ENCODE data around the gene ZSWIM4. TPM values are rescaled to one million over a fixed set of nuclear protein-coding genes. Genes with fewer than 3 reads are reported as not detected.

The ZSWIM4 gene
- polyA plus RNA-seq, 1 donor from 2014 or later: 4.7 TPM

DNA sequence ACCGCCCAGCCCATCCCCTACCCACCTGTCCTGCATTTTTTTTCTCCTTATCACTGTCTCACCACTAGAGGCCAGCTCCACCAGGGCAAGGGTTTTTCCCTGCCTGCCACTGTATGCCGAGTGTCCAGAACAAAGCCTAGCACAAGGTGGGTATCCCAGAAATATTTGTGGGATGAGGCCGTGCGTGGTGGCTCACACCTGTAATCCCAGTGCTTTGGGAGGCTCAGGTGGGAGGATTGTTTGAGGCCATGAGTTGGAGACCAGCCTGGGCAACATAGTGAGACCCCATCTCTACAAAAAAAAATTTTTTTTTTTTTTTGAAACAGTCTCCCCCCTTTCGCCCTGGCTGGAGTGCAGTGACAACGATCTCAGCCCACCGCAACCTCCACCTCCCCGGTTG lies 33.8 kb upstream of the ZSWIM4 start:
- H3K4me3 ChIP-seq (ENCODE audit: low read length): no peak overlapping the region
- H3F3A ChIP-seq (ENCODE audit: insufficient read depth, low read length, poor library complexity, severe bottlenecking): peaks cover 4% of the 10 kb centered on the region
- no peak overlapping the region for H3K4me2 ChIP-seq (ENCODE audit: low read length)
- no peaks in the 10 kb centered on the region for H3K36me3 ChIP-seq (ENCODE audit: insufficient read depth, low read length)
- TF ChIP-seq MXI1 (conservative IDR thresholded peaks at IDR 0.05; ENCODE audit: poor library complexity, severe bottlenecking): no peak
- TF ChIP-seq TAF1 (IDR thresholded peaks at IDR 0.05; ENCODE audit: low read depth): no peak
- TF ChIP-seq EZH2 (IDR thresholded peaks at IDR 0.05; ENCODE audit: borderline replicate concordance, insufficient read depth, low read length, poor library complexity, severe bottlenecking): no peak
- no peak for TF ChIP-seq RAD21 (conservative IDR thresholded peaks at IDR 0.05)
- TF ChIP-seq, protein P1, sequence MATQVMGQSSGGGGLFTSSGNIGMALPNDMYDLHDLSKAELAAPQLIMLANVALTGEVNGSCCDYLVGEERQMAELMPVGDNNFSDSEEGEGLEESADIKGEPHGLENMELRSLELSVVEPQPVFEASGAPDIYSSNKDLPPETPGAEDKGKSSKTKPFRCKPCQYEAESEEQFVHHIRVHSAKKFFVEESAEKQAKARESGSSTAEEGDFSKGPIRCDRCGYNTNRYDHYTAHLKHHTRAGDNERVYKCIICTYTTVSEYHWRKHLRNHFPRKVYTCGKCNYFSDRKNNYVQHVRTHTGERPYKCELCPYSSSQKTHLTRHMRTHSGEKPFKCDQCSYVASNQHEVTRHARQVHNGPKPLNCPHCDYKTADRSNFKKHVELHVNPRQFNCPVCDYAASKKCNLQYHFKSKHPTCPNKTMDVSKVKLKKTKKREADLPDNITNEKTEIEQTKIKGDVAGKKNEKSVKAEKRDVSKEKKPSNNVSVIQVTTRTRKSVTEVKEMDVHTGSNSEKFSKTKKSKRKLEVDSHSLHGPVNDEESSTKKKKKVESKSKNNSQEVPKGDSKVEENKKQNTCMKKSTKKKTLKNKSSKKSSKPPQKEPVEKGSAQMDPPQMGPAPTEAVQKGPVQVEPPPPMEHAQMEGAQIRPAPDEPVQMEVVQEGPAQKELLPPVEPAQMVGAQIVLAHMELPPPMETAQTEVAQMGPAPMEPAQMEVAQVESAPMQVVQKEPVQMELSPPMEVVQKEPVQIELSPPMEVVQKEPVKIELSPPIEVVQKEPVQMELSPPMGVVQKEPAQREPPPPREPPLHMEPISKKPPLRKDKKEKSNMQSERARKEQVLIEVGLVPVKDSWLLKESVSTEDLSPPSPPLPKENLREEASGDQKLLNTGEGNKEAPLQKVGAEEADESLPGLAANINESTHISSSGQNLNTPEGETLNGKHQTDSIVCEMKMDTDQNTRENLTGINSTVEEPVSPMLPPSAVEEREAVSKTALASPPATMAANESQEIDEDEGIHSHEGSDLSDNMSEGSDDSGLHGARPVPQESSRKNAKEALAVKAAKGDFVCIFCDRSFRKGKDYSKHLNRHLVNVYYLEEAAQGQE (IDR thresholded peaks at IDR 0.05; ENCODE audit: borderline replicate concordance): no peak
- TF ChIP-seq, protein P2, sequence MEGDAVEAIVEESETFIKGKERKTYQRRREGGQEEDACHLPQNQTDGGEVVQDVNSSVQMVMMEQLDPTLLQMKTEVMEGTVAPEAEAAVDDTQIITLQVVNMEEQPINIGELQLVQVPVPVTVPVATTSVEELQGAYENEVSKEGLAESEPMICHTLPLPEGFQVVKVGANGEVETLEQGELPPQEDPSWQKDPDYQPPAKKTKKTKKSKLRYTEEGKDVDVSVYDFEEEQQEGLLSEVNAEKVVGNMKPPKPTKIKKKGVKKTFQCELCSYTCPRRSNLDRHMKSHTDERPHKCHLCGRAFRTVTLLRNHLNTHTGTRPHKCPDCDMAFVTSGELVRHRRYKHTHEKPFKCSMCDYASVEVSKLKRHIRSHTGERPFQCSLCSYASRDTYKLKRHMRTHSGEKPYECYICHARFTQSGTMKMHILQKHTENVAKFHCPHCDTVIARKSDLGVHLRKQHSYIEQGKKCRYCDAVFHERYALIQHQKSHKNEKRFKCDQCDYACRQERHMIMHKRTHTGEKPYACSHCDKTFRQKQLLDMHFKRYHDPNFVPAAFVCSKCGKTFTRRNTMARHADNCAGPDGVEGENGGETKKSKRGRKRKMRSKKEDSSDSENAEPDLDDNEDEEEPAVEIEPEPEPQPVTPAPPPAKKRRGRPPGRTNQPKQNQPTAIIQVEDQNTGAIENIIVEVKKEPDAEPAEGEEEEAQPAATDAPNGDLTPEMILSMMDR (IDR thresholded peaks at IDR 0.05; ENCODE audit: poor library complexity, severe bottlenecking): no peak
- TF ChIP-seq EP300 (conservative IDR thresholded peaks at IDR 0.05; ENCODE audit: poor library complexity, severe bottlenecking): no peak
- no peak for TF ChIP-seq SMC3 (conservative IDR thresholded peaks at IDR 0.05; ENCODE audit: poor library complexity)
- no peak for TF ChIP-seq POLR2AphosphoS5 (IDR thresholded peaks at IDR 0.05)
- H3K27ac ChIP-seq (ENCODE audit: low read length): no peak overlapping the region
- no peaks in the 10 kb centered on the region for H3K9me3 ChIP-seq (ENCODE audit: low read length)
- no peaks in the 10 kb centered on the region for H3K9me2 ChIP-seq (ENCODE audit: insufficient read depth, low read length)
- no peak overlapping the region for H2AFZ ChIP-seq (ENCODE audit: low read depth, low read length)
- H3K79me2 ChIP-seq (replicated peaks; ENCODE audit: insufficient read depth, low read length): no peaks in the 10 kb centered on the region
- H3K9ac ChIP-seq (ENCODE audit: low read length): no peak overlapping the region
- H3K27me3 ChIP-seq (ENCODE audit: insufficient read depth, low read depth, low read length): no peaks in the 10 kb centered on the region
- H4K20me1 ChIP-seq (ENCODE audit: insufficient read depth): no peaks in the 10 kb centered on the region

DNA sequence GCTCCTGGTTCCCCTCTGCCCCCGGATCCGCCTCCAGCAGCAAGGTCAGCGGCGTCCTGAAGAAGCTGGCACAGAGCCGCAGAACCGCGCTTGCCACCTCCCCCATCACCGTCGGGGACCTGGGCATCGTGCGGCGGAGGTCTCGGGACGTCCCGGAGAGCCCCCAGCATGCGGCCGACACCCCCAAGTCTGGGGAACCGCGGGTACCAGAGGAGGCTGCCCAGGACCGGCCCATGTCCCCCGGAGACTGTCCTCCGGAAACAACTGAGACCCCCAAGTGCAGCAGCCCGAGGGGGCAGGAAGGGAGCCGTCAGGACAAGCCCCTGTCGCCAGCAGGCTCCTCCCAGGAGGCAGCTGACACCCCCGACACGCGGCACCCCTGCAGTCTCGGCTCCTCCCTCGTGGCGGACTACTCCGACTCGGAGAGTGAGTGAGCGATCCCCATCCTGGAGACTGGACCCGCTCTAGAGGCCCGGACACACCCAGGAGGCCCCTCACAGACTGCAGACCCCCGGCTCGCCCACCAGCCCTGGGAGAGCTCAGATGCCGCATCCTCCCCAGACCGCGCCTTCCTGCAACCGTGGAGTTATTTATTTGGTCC lies 32.5 kb upstream of the ZSWIM4 start:
- no peak overlapping the region for H3K9ac ChIP-seq (ENCODE audit: low read length)
- TF ChIP-seq, protein P1 (IDR thresholded peaks at IDR 0.05; ENCODE audit: borderline replicate concordance): no peak
- TF ChIP-seq, protein P2 (IDR thresholded peaks at IDR 0.05; ENCODE audit: poor library complexity, severe bottlenecking): no peak
- no peak for TF ChIP-seq EP300 (conservative IDR thresholded peaks at IDR 0.05; ENCODE audit: poor library complexity, severe bottlenecking)
- no peak overlapping the region for H2AFZ ChIP-seq (ENCODE audit: low read depth, low read length)
- no peaks in the 10 kb centered on the region for H3K36me3 ChIP-seq (ENCODE audit: insufficient read depth, low read length)
- no peaks in the 10 kb centered on the region for H3K27me3 ChIP-seq (ENCODE audit: insufficient read depth, low read depth, low read length)
- H3K4me3 ChIP-seq (ENCODE audit: low read length): no peak overlapping the region
- no peak overlapping the region for H3K4me2 ChIP-seq (ENCODE audit: low read length)
- no peaks in the 10 kb centered on the region for H4K20me1 ChIP-seq (ENCODE audit: insufficient read depth)
- no peak overlapping the region for H3K27ac ChIP-seq (ENCODE audit: low read length)
- no peaks in the 10 kb centered on the region for H3K9me2 ChIP-seq (ENCODE audit: insufficient read depth, low read length)
- H3F3A ChIP-seq (ENCODE audit: insufficient read depth, low read length, poor library complexity, severe bottlenecking): peaks cover 4% of the 10 kb centered on the region
- H3K79me2 ChIP-seq (replicated peaks; ENCODE audit: insufficient read depth, low read length): no peaks in the 10 kb centered on the region
- no peaks in the 10 kb centered on the region for H3K9me3 ChIP-seq (ENCODE audit: low read length)

Data from neural cell (in vitro differentiated cells).